NCI-H1092 treated with DMSO at 0.1 percent for 48 hours (cell line): ENCODE results near the gene CACNA1I.

Source experiments
- DNase-seq: peaks from one replicate; lab custom pipeline; 2025; lab: John Stamatoyannopoulos, UW

The CACNA1I gene

GRCh38 chr22:39535831-39536449 is 34.6 kb upstream of the CACNA1I start:
- DNase-seq: no peak

- DNase-seq: no peak
Measured at GRCh38 chr22:39536711-39537110, 33.8 kb upstream of the CACNA1I start.

GRCh38 chr22:39537975-39538374 is 32.6 kb upstream of the CACNA1I start:
- no peak for DNase-seq

GRCh38 chr22:39543095-39543494 is 27.5 kb upstream of the CACNA1I start:
- DNase-seq: peak; percentile 41

- DNase-seq: peak; percentile 26
Measured at GRCh38 chr22:39545386-39546365, 24.9 kb upstream of the CACNA1I start.

GRCh38 chr22:39546889-39547586 is 23.5 kb upstream of the CACNA1I start:
- DNase-seq: peak; percentile 54

- no peak for DNase-seq
Measured at GRCh38 chr22:39547587-39547947, 23.0 kb upstream of the CACNA1I start.

- no peak for DNase-seq
Measured at GRCh38 chr22:39553429-39553828, 17.1 kb upstream of the CACNA1I start.

- DNase-seq: no peak
Measured at GRCh38 chr22:39554151-39554550, 16.4 kb upstream of the CACNA1I start.

GRCh38 chr22:39556970-39557841 is 13.3 kb upstream of the CACNA1I start:
- peak; percentile 42 for DNase-seq

- no peak for DNase-seq
Measured at GRCh38 chr22:39558254-39558727, 12.3 kb upstream of the CACNA1I start.

GRCh38 chr22:39558950-39559349 is 11.6 kb upstream of the CACNA1I start:
- no peak for DNase-seq

- no peak for DNase-seq
Measured at GRCh38 chr22:39559456-39560105, 11.0 kb upstream of the CACNA1I start.

- DNase-seq: no peak
Measured at GRCh38 chr22:39560127-39560526, 10.4 kb upstream of the CACNA1I start.

- no peak for DNase-seq
Measured at GRCh38 chr22:39562839-39563489, 7.6 kb upstream of the CACNA1I start.

GRCh38 chr22:39563571-39564428 is 6.8 kb upstream of the CACNA1I start:
- no peak for DNase-seq

GRCh38 chr22:39565414-39565944 is 5.1 kb upstream of the CACNA1I start:
- no peak for DNase-seq

- DNase-seq: no peak
Measured at GRCh38 chr22:39567135-39567946, 3.2 kb upstream of the CACNA1I start.
